Keratinocyte (primary cell): ENCODE measurements around the gene PRPF39. TPM values are rescaled to one million over a fixed set of nuclear protein-coding genes. Genes with fewer than 3 reads are reported as not detected.

ENCODE experiments used
- DNase-seq: peaks from one replicate; pipeline ENCODE4 v3.0.0-alpha.2; 2011; ENCODE audit warnings: low read depth, missing footprints, low spot score
- FAIRE-seq: peaks from 2 replicates; lab custom pipeline; 2011; peaks lifted over from hg19 to GRCh38; lab: Jason Lieb, UNC
- H2AFZ ChIP-seq: 2 replicates; pipeline ENCODE4 v1.6.0; 2012; ENCODE audit warnings: low read length, control low read depth, inconsistent platforms; ENCODE audit not compliant: control insufficient read depth
- H3K27ac ChIP-seq: 2 replicates; pipeline ENCODE4 v1.5.1; 2011; ENCODE audit warnings: low read length; ENCODE audit not compliant: control insufficient read depth, insufficient read depth
- H3K27me3 ChIP-seq: 3 replicates; pipeline ENCODE4 v1.6.0; 2011; ENCODE audit warnings: low read length; ENCODE audit not compliant: control insufficient read depth, insufficient read depth; ENCODE audit errors: extremely low read depth
- H3K36me3 ChIP-seq, 2 experiments: 2 replicates in 1 of 2; 3 replicates in 1 of 2; pipeline ENCODE4 v1.5.1; 2011; ENCODE audit warnings: low read length in 2 of 2, mild to moderate bottlenecking in 1 of 2; ENCODE audit not compliant: control insufficient read depth in 2 of 2, insufficient read depth in 2 of 2; ENCODE audit errors: extremely low read depth in 1 of 2
- H3K4me1 ChIP-seq: 3 replicates; pipeline ENCODE4 v1.5.1; 2011; ENCODE audit warnings: low read length; ENCODE audit not compliant: control insufficient read depth, insufficient read depth; ENCODE audit errors: extremely low read depth
- H3K4me2 ChIP-seq: 3 replicates; pipeline ENCODE4 v1.6.0; 2011; ENCODE audit warnings: low read depth, low read length; ENCODE audit not compliant: control insufficient read depth, insufficient read depth; ENCODE audit errors: extremely low read depth
- H3K4me3 ChIP-seq, 3 experiments: fragments of 200-600 bp in 1 of 3; sonication (generic) in 1 of 3; 2 replicates in 2 of 3; 3 replicates in 1 of 3; pipeline ENCODE4 v1.5.1; 2011 to 2016; ENCODE audit warnings: low read length in 3 of 3, mild to moderate bottlenecking in 3 of 3, control low read depth in 2 of 3, inconsistent platforms in 1 of 3, low read depth in 1 of 3, mixed read lengths in 1 of 3, mixed run types in 1 of 3, moderate library complexity in 1 of 3; ENCODE audit not compliant: control insufficient read depth in 2 of 3, insufficient read depth in 2 of 3; ENCODE audit errors: extremely low read depth in 1 of 3
- H3K79me2 ChIP-seq: 2 replicates; pipeline ENCODE4 v1.6.0; 2012; ENCODE audit warnings: low read length; ENCODE audit not compliant: control insufficient read depth, insufficient read depth
- H3K9ac ChIP-seq: 3 replicates; pipeline ENCODE4 v1.6.0; 2011; ENCODE audit warnings: low read length; ENCODE audit not compliant: control insufficient read depth, insufficient read depth; ENCODE audit errors: extremely low read depth
- H3K9me1 ChIP-seq: 3 replicates; pipeline ENCODE4 v1.6.0; 2011; ENCODE audit warnings: low read length; ENCODE audit not compliant: control insufficient read depth, insufficient read depth; ENCODE audit errors: extremely low read depth
- H3K9me3 ChIP-seq: 2 replicates; pipeline ENCODE4 v1.5.1; 2012; ENCODE audit warnings: low read depth, low read length; ENCODE audit not compliant: control insufficient read depth
- H4K20me1 ChIP-seq: 3 replicates; pipeline ENCODE4 v1.6.0; 2011; ENCODE audit warnings: low read length; ENCODE audit not compliant: control insufficient read depth, insufficient read depth; ENCODE audit errors: extremely low read depth
- EZH2 ChIP-seq: IDR thresholded peaks from one replicate; pipeline ENCODE4 v1.6.1; 2012; ENCODE audit warnings: inconsistent platforms, mild to moderate bottlenecking, low read length, moderate library complexity
- dilution Hi-C: fragments of 300-500 bp; cut with MboI; formaldehyde crosslinking; loops from one replicate; pipeline ENCODE4 v1.7.0; 2020; ENCODE audit warnings: low sequenced_read_pairs; ENCODE audit not compliant: extremely low pct_ligation_motif_present
- polyA plus RNA-seq, 5 experiments: library from polyadenylated mRNA; depleted of rRNA in 3 of 5; stranded (reverse) in 3 of 5; stranded (forward) in 1 of 5; unstranded in 1 of 5; fragments of >200 nt; gene quantifications; 1 replicate in 1 of 5; 2 replicates in 3 of 5; 3 replicates in 1 of 5; pipeline versions ENCODE4 v1.2.1 to v1.2.3, GENCODE V29; 2011 to 2012; ENCODE audit warnings: missing spikeins in 2 of 5, low read depth in 1 of 5, low replicate concordance in 1 of 5
- TF ChIP-seq, protein P1 (sequence below), 3 experiments: IDR thresholded peaks in 1 of 3; conservative IDR thresholded peaks in 1 of 3; optimal IDR thresholded peaks in 1 of 3; 2 replicates in 2 of 3; 3 replicates in 1 of 3; pipeline versions ENCODE3 to v1.5.1; 2011; ENCODE audit warnings: low read length in 3 of 3, mild to moderate bottlenecking in 3 of 3, moderate library complexity in 2 of 3, control low read depth in 1 of 3, inconsistent platforms in 1 of 3; ENCODE audit not compliant: insufficient read depth in 2 of 3; ENCODE audit errors: extremely low read depth in 1 of 3

The PRPF39 gene
- polyA plus RNA-seq, 1 donor (not counting 4 experiments of a cell fraction or from before 2014, with no cell fraction given), result 45.5 TPM

DNA sequence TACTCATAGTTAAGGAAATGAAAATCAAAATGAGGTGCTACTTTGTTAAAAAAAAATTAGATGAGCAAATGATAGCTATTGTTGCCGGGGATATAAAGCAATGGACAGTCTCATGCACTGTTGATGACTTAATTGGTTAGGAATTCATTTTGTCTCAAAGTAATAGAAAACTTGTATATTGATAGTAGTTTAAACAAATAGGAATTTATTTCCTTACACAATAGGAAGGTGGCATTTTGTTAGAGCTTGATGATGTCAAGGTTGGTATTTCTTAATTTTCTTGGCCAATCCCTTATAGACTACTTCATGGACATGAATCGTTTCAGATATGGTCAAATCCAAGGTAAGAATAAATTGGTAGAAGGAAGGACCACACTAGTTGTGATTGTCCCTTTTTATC lies 7.8 kb downstream of the PRPF39 start:
- TF ChIP-seq, protein P1, sequence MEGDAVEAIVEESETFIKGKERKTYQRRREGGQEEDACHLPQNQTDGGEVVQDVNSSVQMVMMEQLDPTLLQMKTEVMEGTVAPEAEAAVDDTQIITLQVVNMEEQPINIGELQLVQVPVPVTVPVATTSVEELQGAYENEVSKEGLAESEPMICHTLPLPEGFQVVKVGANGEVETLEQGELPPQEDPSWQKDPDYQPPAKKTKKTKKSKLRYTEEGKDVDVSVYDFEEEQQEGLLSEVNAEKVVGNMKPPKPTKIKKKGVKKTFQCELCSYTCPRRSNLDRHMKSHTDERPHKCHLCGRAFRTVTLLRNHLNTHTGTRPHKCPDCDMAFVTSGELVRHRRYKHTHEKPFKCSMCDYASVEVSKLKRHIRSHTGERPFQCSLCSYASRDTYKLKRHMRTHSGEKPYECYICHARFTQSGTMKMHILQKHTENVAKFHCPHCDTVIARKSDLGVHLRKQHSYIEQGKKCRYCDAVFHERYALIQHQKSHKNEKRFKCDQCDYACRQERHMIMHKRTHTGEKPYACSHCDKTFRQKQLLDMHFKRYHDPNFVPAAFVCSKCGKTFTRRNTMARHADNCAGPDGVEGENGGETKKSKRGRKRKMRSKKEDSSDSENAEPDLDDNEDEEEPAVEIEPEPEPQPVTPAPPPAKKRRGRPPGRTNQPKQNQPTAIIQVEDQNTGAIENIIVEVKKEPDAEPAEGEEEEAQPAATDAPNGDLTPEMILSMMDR (optimal IDR thresholded peaks at IDR 0.05 in 1 of 3, IDR thresholded peaks at IDR 0.05 in 1 of 3, conservative IDR thresholded peaks at IDR 0.05 in 1 of 3; ENCODE audit: extremely low read depth in 1 of 3, insufficient read depth in 2 of 3, low read length in 3 of 3), result no peak
- DNase-seq (no peak), FAIRE-seq (peak; percentile 34)
- H3K9me1 ChIP-seq, result peaks cover 6% of the 10 kb centered on the region
- no peak overlapping the region for H3K9ac ChIP-seq
- H4K20me1 ChIP-seq, result peaks cover 15% of the 10 kb centered on the region
- H3K79me2 ChIP-seq, result peaks cover 85% of the 10 kb centered on the region
- H3K4me2 ChIP-seq, result no peak overlapping the region
- H3K4me3 ChIP-seq, result no peak overlapping the region
- no peaks in the 10 kb centered on the region for H3K27me3 ChIP-seq
- H3K9me3 ChIP-seq, result no peaks in the 10 kb centered on the region
- peaks cover 44% of the 10 kb centered on the region for H3K4me1 ChIP-seq
- H3K27ac ChIP-seq, result peak overlapping the region; percentile 47
- dilution Hi-C loops, result no loop called here
- peaks cover 6 to 11% of the 10 kb centered on the region in 2 experiments for H3K36me3 ChIP-seq
- no peak overlapping the region for H2AFZ ChIP-seq

DNA sequence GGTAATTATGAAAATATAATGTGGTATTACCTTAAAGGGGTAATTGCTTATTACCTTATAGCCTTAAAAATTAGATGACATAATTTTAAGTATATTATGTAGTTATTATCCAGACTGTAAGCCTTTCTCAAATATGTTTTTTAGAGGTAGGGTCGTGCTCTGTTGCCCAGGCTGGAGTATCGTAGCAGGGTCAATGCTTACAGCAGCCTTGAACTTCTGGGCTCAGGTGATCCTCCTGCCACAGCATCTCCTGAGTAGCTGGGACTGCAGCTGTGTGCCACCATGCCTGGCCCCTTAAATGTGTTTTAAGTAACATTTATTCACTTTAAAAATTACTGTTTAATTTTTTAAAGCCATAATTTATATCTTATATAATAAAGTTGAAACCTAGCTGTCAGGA lies 10.4 kb downstream of the PRPF39 start:
- Histone ChIP-seq H3K27ac (no peak overlapping the region), H4K20me1 (peaks cover 9% of the 10 kb centered on the region), H3K27me3 (no peaks in the 10 kb centered on the region), H3K4me2 (no peak overlapping the region), H3K4me1 (peaks cover 27% of the 10 kb centered on the region), H3K4me3 (no peak overlapping the region), H3K36me3 (peaks cover 7 to 9% of the 10 kb centered on the region in 2 experiments), H2AFZ (no peak overlapping the region), H3K9me3 (no peaks in the 10 kb centered on the region), H3K79me2 (peaks cover 62% of the 10 kb centered on the region), H3K9ac (no peak overlapping the region), H3K9me1 (peaks cover 2% of the 10 kb centered on the region)
- dilution Hi-C loops, result no loop called here
- DNase-seq, result no peak
- no peak for FAIRE-seq
- TF ChIP-seq, protein P1 (optimal IDR thresholded peaks at IDR 0.05 in 1 of 3, IDR thresholded peaks at IDR 0.05 in 1 of 3, conservative IDR thresholded peaks at IDR 0.05 in 1 of 3; ENCODE audit: extremely low read depth in 1 of 3, insufficient read depth in 2 of 3, low read length in 3 of 3), result no peak
- TF ChIP-seq EZH2, result no peak
